HepG2 (cell line): ENCODE measurements around the gene PLA2G2A. TPM values are rescaled to one million over a fixed set of nuclear protein-coding genes. Genes with fewer than 3 reads are reported as not detected.

Experiments used
- ARNT2 ChIP-seq: sonication (generic); formaldehyde crosslinking; IDR thresholded peaks from 2 replicates; pipeline ENCODE4 v1.8.0; 2022; ENCODE audit warnings: mild to moderate bottlenecking, low read depth, missing genetic modification reagents, moderate library complexity
- ARNTL ChIP-seq: sonication (generic); formaldehyde crosslinking; IDR thresholded peaks from 2 replicates; pipeline ENCODE4 v1.4.0; 2020; ENCODE audit warnings: mild to moderate bottlenecking, missing genetic modification reagents
- ATM ChIP-seq: fragments of 450-650 bp; IDR thresholded peaks from 2 replicates; pipeline ENCODE4 v1.7.1; 2017; ENCODE audit warnings: mild to moderate bottlenecking, borderline replicate concordance
- CREB1 ChIP-seq, 2 experiments: fragments of 450-650 bp in 1 of 2; IDR thresholded peaks; 2 replicates each; pipeline ENCODE4 v1.6.1; 2016 to 2017; ENCODE audit warnings: control low read depth in 1 of 2, mild to moderate bottlenecking in 1 of 2, missing compliant biosample characterization in 1 of 2, missing genetic modification characterization in 1 of 2
- DBP ChIP-seq: sonication (generic); formaldehyde crosslinking; IDR thresholded peaks from 2 replicates; pipeline ENCODE4 v1.4.0; 2020; ENCODE audit warnings: missing genetic modification reagents; ENCODE audit errors: not compliant biosample characterization
- MAX ChIP-seq: IDR thresholded peaks from 2 replicates; pipeline ENCODE4 v1.6.1; 2012; ENCODE audit warnings: inconsistent platforms
- MEIS1 ChIP-seq: sonication (generic); formaldehyde crosslinking; IDR thresholded peaks from 2 replicates; pipeline ENCODE4 v1.9.0; 2021; ENCODE audit warnings: mild to moderate bottlenecking, missing genetic modification reagents, moderate library complexity, borderline replicate concordance
- MXD1 ChIP-seq: sonication (generic); formaldehyde crosslinking; IDR thresholded peaks from 2 replicates; pipeline ENCODE4 v1.4.0; 2020; ENCODE audit warnings: mild to moderate bottlenecking, missing genetic modification reagents
- NFRKB ChIP-seq: fragments of 450-650 bp; IDR thresholded peaks from 2 replicates; pipeline ENCODE4 v1.6.1; 2017
- PATZ1 ChIP-seq: sonication (generic); formaldehyde crosslinking; IDR thresholded peaks from 2 replicates; pipeline ENCODE4 v1.4.0; 2020; ENCODE audit warnings: missing genetic modification reagents
- PLRG1 ChIP-seq: fragments of 450-650 bp; conservative IDR thresholded peaks from 2 replicates; pipeline ENCODE4 v1.6.1; 2016
- SP2 ChIP-seq: sonication (generic); formaldehyde crosslinking; IDR thresholded peaks from 2 replicates; pipeline ENCODE4 v1.5.1; 2020; ENCODE audit warnings: mild to moderate bottlenecking, missing genetic modification reagents
- SUZ12 ChIP-seq: fragments of 150-350 bp; IDR thresholded peaks from 2 replicates; pipeline ENCODE4 v1.6.1; 2014; ENCODE audit warnings: low read depth, low read length
- TARDBP ChIP-seq: sonication (generic); formaldehyde crosslinking; IDR thresholded peaks from 2 replicates; pipeline ENCODE4 v1.8.0; 2022; ENCODE audit warnings: mild to moderate bottlenecking, missing genetic modification reagents
- ZBTB43 ChIP-seq: sonication (generic); formaldehyde crosslinking; conservative IDR thresholded peaks from 2 replicates; pipeline ENCODE4 v1.4.0; 2020; ENCODE audit warnings: missing genetic modification reagents
- ZNF3 ChIP-seq: IDR thresholded peaks from 2 replicates; pipeline ENCODE4 v1.7.0; 2017; ENCODE audit warnings: inconsistent platforms
- ZNF510 ChIP-seq: sonication (generic); formaldehyde crosslinking; IDR thresholded peaks from 2 replicates; pipeline ENCODE4 v1.4.0; 2020; ENCODE audit warnings: low read depth, mild to moderate bottlenecking, missing genetic modification reagents
- ZNF646 ChIP-seq: sonication (generic); formaldehyde crosslinking; IDR thresholded peaks from 2 replicates; pipeline ENCODE4 v1.9.0; 2021; ENCODE audit warnings: mild to moderate bottlenecking, missing genetic modification reagents
- polyA plus RNA-seq, 8 experiments: library from polyadenylated mRNA; depleted of rRNA in 3 of 8; stranded (reverse) in 7 of 8; unstranded in 1 of 8; fragments of >200 nt; fragmentation: Illumina TruSeq in 4 of 8; extraction: Trizol in 4 of 8; gene quantifications; 2 replicates each; pipeline versions ENCODE4 v1.2.1 to v1.2.3, GENCODE V29; 2011 to 2016; ENCODE audit warnings: low read depth in 4 of 8, missing spikeins in 1 of 8, mixed read lengths in 1 of 8; ENCODE audit not compliant: insufficient read depth in 1 of 8
- total RNA-seq, 5 experiments: library from RNA; depleted of rRNA; stranded (reverse); fragments of >200 nt; fragmentation: Illumina TruSeq; extraction: Trizol; gene quantifications; 2 replicates each; pipeline ENCODE4 v1.2.3, GENCODE V29; 2016; ENCODE audit warnings: low read depth in 1 of 5

Gene PLA2G2A
- total and polyA plus RNA-seq, 2 of the 13 experiments (the other 11 are each of a cell fraction or from before 2014, with no cell fraction given) = 0.35 to 30.3 TPM

GRCh38 chr1:19981507-19982312 lies 2.3 kb upstream of the PLA2G2A start (continued):
- TF ChIP-seq ZNF646 (CRISPR knock-in tag) = no peak
- no peak for TF ChIP-seq SP2 (CRISPR knock-in tag)
- no peak for TF ChIP-seq DBP
- no peak for TF ChIP-seq ZBTB43 (CRISPR knock-in tag)
- no peak for TF ChIP-seq ARNTL (CRISPR knock-in tag)
- TF ChIP-seq ARNT2 (CRISPR knock-in tag) = no peak
- no peak for TF ChIP-seq MXD1 (CRISPR knock-in tag)
- TF ChIP-seq MAX = 0 out of 2 replicates have a peak, but pooled peaks have one; percentile 23
- no peak for TF ChIP-seq SUZ12
- TF ChIP-seq ATM = no peak
- no peak for TF ChIP-seq NFRKB
- no peak for TF ChIP-seq MEIS1 (CRISPR knock-in tag)
- peak; percentile 29; the same call in 1 of the 2 replicates for TF ChIP-seq PATZ1 (CRISPR knock-in tag)
- no peak for TF ChIP-seq PLRG1
- no peak for TF ChIP-seq ZNF3 (CRISPR knock-in tag)
- TF ChIP-seq ZNF510 (CRISPR knock-in tag) = no peak
- TF ChIP-seq TARDBP (CRISPR knock-in tag) = no peak; the same call in 1 of the 2 replicates
- TF ChIP-seq CREB1 (IDR thresholded peaks at IDR 0.05) = peak; percentile 78
- peak; percentile 93 for TF ChIP-seq CREB1 (CRISPR knock-in tag; IDR thresholded peaks at IDR 0.05)
